ENCODE results near the gene RXRA. TPM values are rescaled to one million over a fixed set of nuclear protein-coding genes. Genes with fewer than 3 reads are reported as not detected.

Gene RXRA
- total RNA-seq, 1 donor: 26.4 TPM

DNA sequence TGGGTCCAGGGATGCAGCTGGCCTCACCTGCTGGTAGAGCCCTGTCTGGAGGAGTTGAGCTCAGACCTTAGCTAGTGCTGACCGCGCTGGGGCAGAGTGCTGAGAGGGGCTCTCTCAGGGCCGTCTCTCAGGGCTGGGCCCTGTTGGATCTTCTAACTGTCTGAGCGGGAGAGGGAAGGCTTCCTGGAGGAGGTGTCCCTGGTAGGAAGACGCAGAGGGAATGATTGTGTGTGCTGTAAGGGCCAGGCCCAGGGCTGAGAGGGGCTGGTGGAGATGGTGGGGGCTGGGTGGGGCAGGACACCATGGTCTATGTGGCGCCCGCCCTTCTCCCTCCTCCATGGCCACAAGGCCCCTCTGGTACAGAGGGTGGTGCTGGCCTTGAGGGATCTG, 55.0 kb downstream of the RXRA start:
- Histone ChIP-seq H3K27me3 (ENCODE audit: insufficient read depth, low read length) (no peaks in the 10 kb centered on the region), H3K4me2 (ENCODE audit: insufficient read depth, low read length) (no peak overlapping the region), H2AFZ (ENCODE audit: low read length) (no peak overlapping the region), H3K36me3 (ENCODE audit: insufficient read depth, low read length) (no peaks in the 10 kb centered on the region), H3K79me2 (ENCODE audit: insufficient read depth, low read length) (peaks cover 100% of the 10 kb centered on the region), H3K4me3 (ENCODE audit: insufficient read depth, low read length) (no peak overlapping the region), H3K27ac (ENCODE audit: low read depth, low read length) (no peak overlapping the region), H4K20me1 (ENCODE audit: insufficient read depth, low read length) (peaks cover 97% of the 10 kb centered on the region), H3K9me3 (ENCODE audit: low read depth, low read length) (no peaks in the 10 kb centered on the region), H3K4me1 (ENCODE audit: insufficient read depth, low read length) (peaks cover 35% of the 10 kb centered on the region)
- no peak for DNase-seq (ENCODE audit: insufficient read length, low spot score, missing footprints)
- no peak for TF ChIP-seq CTCF (IDR thresholded peaks at IDR 0.05; ENCODE audit: extremely low read depth, low read depth, low read length)

GRCh38 chr9:134381671-134382516, 55.6 kb downstream of the RXRA start:
- Histone ChIP-seq H3K36me3 (ENCODE audit: insufficient read depth, low read length) (no peaks in the 10 kb centered on the region), H3K4me3 (ENCODE audit: insufficient read depth, low read length) (no peak overlapping the region), H3K4me1 (ENCODE audit: insufficient read depth, low read length) (peaks cover 36% of the 10 kb centered on the region), H3K27me3 (ENCODE audit: insufficient read depth, low read length) (no peaks in the 10 kb centered on the region), H4K20me1 (ENCODE audit: insufficient read depth, low read length) (peaks cover 95% of the 10 kb centered on the region), H3K4me2 (ENCODE audit: insufficient read depth, low read length) (no peak overlapping the region), H3K79me2 (ENCODE audit: insufficient read depth, low read length) (peaks cover 100% of the 10 kb centered on the region), H3K27ac (ENCODE audit: low read depth, low read length) (no peak overlapping the region), H3K9me3 (ENCODE audit: low read depth, low read length) (no peaks in the 10 kb centered on the region), H2AFZ (ENCODE audit: low read length) (no peak overlapping the region)
- no peak for DNase-seq (ENCODE audit: insufficient read length, low spot score, missing footprints)
- peak; percentile 22 for TF ChIP-seq CTCF (IDR thresholded peaks at IDR 0.05; ENCODE audit: extremely low read depth, low read depth, low read length)

DNA sequence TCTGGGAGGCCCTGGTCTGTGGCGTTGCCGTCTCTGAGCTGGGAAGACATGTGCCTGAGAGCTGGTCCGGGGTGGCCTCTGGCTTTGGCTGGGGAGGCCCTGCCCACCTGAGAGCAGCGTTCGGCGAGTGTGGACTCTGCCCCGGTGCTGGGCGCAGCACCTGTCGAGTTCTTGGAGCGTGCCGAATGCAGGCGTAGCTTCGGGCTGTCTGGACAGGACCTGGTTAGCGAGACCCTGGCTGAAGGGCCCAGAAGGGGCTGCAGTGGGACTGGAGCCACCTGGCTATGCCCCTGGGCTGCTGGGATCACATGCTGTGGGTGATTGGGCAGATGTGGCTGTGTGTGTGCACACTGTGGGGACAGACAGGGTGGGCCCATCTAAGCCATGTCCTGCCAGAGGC, 56.5 kb downstream of the RXRA start:
- Histone ChIP-seq H4K20me1 (ENCODE audit: insufficient read depth, low read length) (peaks cover 95% of the 10 kb centered on the region), H3K4me2 (ENCODE audit: insufficient read depth, low read length) (no peak overlapping the region), H3K4me3 (ENCODE audit: insufficient read depth, low read length) (no peak overlapping the region), H3K27ac (ENCODE audit: low read depth, low read length) (no peak overlapping the region), H3K4me1 (ENCODE audit: insufficient read depth, low read length) (peaks cover 43% of the 10 kb centered on the region), H3K9me3 (ENCODE audit: low read depth, low read length) (no peaks in the 10 kb centered on the region), H3K27me3 (ENCODE audit: insufficient read depth, low read length) (no peaks in the 10 kb centered on the region), H3K79me2 (ENCODE audit: insufficient read depth, low read length) (peaks cover 100% of the 10 kb centered on the region), H2AFZ (ENCODE audit: low read length) (no peak overlapping the region), H3K36me3 (ENCODE audit: insufficient read depth, low read length) (no peaks in the 10 kb centered on the region)
- DNase-seq (ENCODE audit: insufficient read length, low spot score, missing footprints): no peak
- TF ChIP-seq CTCF (IDR thresholded peaks at IDR 0.05; ENCODE audit: extremely low read depth, low read depth, low read length): no peak

DNA sequence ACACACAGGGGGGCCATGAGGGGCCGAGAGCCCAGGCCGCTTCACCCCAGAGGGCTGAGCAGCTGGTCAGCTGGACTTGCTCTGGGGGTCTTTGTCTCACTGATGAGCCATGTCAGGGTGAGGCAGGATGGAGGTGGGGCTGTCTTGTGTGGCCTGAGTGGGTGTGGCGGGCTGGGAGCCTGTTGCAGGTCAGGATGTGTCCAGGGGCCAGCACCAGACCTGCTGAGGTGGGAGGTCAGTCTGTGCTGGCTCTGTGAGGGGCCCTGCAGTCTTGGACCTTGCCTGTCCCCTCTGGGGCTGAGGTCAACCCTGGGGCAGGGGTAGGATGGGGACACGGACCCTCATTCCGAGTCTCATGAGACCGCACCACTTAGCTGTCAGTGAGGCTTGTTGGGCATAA, 56.9 kb downstream of the RXRA start:
- H3K27ac ChIP-seq (ENCODE audit: low read depth, low read length): no peak overlapping the region
- H3K36me3 ChIP-seq (ENCODE audit: insufficient read depth, low read length): no peaks in the 10 kb centered on the region
- H3K4me1 ChIP-seq (ENCODE audit: insufficient read depth, low read length): peaks cover 44% of the 10 kb centered on the region
- no peak overlapping the region for H3K4me2 ChIP-seq (ENCODE audit: insufficient read depth, low read length)
- no peaks in the 10 kb centered on the region for H3K9me3 ChIP-seq (ENCODE audit: low read depth, low read length)
- H2AFZ ChIP-seq (ENCODE audit: low read length): no peak overlapping the region
- no peak for TF ChIP-seq CTCF (IDR thresholded peaks at IDR 0.05; ENCODE audit: extremely low read depth, low read depth, low read length)
- no peaks in the 10 kb centered on the region for H3K27me3 ChIP-seq (ENCODE audit: insufficient read depth, low read length)
- H3K79me2 ChIP-seq (ENCODE audit: insufficient read depth, low read length): peaks cover 100% of the 10 kb centered on the region
- peaks cover 95% of the 10 kb centered on the region for H4K20me1 ChIP-seq (ENCODE audit: insufficient read depth, low read length)
- DNase-seq (ENCODE audit: insufficient read length, low spot score, missing footprints): no peak
- H3K4me3 ChIP-seq (ENCODE audit: insufficient read depth, low read length): no peak overlapping the region
